Activated CD8-positive, alpha-beta memory T cell treated with anti-CD3 and anti-CD28 coated beads, Interleukin-2, amount 50 U/mL, for 1 hour (primary cell): ENCODE results near the gene MSH2.
"Not testable (repeated sequence)": the region's sequence is repeated elsewhere in the genome, so short reads cannot be mapped to it uniquely, and the experiment has no call there.

Experiments used
- DNase-seq: peaks from one replicate; pipeline ENCODE4 v3.0.0-alpha.2; 2020; ENCODE audit errors: extremely low read depth

Gene MSH2

DNA sequence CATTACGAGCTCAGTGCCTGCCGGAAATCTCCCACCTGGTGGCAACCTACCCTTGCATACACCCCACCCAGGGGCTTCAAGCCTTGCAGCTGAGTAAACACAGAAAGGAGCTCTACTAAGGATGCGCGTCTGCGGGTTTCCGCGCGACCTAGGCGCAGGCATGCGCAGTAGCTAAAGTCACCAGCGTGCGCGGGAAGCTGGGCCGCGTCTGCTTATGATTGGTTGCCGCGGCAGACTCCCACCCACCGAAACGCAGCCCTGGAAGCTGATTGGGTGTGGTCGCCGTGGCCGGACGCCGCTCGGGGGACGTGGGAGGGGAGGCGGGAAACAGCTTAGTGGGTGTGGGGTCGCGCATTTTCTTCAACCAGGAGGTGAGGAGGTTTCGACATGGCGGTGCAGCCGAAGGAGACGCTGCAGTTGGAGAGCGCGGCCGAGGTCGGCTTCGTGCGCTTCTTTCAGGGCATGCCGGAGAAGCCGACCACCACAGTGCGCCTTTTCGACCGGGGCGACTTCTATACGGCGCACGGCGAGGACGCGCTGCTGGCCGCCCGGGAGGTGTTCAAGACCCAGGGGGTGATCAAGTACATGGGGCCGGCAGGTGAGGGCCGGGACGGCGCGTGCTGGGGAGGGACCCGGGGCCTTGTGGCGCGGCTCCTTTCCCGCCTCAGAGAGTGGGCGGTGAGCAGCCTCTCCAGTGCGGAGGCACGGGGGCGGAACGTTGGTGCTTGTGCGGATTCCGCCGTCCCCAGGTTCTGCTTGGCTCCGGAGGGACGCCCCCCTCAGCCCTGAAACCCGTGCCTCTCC is at the start of gene MSH2:
Gene MSH2, plus strand, starts transcription at position 352 of the 804 bp plus-strand sequence. Its CDS starts 36 bp downstream, at position 388.
- DNase-seq, result peak; percentile 73

DNA sequence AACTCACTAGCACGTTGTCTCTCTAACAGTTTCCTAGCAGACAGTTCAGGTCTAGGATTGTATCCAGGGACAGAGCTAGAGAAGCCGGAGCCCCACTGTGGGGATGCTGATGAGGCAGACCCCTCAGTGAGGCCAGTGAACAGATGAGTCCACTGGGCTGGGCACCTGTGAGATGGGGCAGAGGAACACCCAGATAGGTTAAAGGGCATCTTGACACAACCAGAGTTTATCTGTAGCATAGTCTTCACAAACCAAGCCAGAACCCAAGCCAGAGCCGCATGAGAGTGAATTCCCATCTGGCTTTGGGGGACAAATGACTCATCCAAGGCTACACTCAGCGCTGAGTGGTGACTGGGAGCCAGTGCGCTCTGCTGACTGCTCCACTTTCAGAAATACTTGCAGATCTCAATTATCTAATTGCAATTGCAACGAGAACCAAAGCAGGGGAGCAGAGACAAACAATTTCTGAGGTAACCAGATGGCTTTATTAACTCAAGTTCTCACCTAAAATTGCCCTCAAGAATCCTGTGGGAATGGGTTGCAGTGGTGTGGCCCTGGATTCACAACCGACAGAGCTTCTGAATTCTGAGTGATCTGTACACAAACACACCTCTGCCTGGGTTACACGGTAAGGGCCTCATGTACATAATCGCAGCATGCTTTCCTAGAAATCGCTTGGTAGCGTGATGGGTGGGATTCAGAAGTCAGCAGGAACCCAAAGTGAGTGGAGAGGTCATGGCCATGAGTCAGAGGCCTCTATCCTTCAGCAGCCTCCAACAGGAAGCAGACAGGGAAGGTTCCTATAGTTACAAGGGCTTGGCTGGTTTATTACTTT is 48.7 kb upstream of the MSH2 start:
- no peak for DNase-seq

DNA sequence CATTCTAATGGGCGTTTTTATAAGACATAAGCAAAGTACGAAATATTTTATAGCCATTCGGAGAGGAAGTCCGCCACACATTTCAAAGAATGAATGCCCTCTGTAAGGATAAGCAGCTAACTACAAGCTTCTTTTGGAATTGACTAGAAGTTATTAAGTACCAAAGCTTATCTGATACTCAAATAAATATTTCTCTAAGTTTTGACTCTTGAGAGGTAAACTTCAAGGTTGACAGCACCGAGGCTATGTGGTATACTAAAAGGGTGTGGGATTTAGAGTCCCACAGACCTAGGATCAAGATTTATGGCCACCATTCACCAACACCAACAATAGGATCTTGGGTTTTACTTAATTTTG is 48.1 kb upstream of the MSH2 start:
- DNase-seq, result no peak

DNA sequence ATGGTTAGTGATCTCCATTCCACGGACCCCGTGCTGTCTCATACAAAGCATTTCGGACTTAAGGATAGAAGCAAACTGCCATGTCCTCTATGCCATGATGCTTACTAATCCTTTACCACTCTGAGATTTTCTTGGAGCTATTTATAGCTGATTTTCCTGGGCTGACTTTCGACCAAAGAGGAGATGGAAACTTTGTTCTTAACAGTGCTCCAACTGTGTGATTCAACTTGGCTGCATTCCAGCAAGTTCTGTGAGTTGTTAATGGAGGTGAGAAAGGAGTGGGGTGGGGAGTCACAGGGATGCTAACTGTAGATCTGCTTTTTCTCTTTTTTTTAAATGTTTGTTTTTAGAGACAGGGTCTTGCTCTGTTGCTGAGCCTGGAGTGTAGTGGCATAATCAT is 45.5 kb upstream of the MSH2 start:
- DNase-seq, result no peak

DNA sequence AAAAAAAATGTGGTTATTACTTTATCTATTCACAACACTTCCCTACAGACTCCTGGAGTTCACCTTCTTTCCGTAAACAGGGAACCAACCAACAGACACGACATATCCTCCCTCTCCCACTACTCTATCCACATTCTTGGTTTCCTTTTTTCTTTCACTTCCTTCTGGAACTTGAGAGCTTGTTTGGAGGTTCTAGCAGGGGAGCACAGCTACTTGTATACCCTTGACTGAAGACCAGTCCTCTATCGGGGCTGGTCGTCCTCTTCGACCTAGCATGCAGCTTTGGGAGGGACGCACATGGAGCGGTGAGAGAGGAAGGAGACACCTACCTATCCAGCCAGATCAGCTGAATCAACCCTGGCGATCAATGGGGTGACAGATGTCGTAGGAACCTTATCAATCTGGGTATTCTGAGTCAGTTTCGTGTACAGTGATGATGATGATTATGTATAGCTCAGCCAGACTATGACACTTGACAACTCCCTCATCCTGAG is 43.5 kb upstream of the MSH2 start:
- DNase-seq, result no peak

DNA sequence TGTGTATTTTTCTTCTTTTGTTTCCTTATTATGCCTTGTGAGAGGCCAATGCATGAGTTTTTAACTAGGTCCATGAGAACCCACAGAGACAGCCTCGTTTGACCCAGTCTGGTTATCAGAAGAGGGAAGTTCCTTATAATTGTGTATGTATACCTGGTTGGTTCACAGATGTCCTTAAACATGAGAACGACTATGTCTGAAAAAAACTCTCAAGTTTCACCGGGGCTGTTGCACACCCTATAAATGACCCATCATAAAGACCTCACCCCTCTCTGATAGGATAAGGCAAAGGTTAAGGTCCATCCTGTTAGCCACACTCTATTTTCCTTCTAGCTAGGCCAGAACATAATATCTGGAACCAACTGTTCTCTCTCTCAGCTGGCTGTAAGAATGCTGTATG is 42.7 kb upstream of the MSH2 start:
- no peak for DNase-seq

DNA sequence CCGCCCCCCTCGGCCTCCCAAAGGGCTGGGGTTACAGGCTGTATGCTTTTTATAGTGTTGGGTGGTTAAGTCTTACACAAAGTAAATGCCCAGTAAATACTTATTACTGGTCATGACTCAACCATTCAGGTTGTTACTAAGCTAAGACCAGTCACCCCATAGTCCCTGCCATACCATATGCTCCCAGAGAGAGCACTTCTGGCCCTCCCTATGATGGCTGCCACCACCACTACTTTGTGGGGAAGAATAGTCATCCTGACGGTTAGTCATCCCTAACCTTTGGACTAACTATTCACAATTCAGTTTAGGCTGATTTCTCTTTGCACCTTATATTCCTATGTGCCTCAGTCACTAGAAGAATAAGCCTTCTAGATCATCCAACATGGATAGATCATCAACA is 42.0 kb upstream of the MSH2 start:
- no peak for DNase-seq

DNA sequence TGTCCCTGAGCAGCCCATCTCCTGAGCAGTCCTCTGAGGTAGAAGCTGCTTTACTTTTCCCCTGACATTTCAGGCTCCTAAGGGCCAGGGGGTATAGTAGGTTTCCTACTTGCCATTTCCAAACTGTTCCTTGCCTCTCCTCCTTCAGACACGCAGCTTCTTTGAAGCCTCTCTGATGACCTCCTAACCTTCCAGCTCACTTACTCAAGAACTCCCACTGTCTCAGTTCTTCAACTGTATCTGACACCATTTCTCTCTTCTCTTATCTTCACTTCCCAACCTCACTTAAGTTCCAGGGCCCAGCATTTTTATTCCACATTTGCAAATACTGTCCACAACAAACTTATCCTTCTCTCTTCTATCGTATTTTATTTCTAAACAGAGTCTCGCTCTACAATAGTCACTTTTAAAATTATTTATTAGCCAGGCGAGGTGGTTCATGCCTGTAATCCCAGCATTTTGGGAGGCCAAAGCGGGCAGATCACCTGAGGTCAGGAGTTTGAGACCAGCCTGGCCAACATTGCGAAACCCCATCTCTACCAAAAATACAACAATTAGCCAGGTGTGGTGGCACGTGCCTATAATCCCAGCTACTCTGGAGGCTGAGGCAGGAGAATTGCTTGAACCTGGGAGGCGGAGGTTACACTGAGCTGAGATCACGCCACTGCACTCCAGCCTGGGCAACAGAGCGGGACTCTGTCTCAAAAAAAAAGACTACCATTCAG is 41.3 kb upstream of the MSH2 start:
- not testable (repeated sequence) for DNase-seq

DNA sequence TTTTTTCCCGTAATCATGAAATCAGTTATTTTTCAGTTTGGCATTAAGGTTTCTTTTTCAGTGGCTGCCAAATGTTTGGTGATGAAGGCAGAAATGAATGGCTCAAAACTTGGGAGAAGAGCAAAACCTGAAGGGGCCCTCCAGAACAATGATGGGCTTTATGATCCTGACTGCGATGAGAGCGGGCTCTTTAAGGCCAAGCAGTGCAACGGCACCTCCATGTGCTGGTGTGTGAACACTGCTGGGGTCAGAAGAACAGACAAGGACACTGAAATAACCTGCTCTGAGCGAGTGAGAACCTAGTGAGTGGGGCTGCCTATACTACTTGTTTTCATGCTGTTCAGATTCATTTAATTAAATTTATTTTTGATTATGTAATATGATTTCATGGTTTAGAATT is 29.2 kb upstream of the MSH2 start:
- DNase-seq, result no peak

DNA sequence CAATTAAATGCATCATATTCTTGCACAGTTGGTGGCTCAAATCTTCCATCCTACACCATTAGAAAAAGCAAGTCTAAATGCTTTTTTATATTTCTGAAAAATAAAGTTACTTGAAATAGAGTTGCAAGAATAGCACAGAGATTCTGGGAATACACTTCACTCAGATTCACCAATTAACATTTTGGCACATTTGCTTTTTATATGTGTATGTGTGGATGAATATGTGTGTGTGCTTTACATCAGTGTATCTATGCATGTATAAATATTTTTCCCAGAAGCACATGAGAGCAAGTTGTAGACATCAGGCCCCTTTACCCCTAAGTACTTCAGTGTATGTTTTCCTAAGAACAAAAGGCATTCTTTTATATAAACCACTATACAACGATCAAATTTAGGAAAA is 27.6 kb upstream of the MSH2 start:
- no peak for DNase-seq

DNA sequence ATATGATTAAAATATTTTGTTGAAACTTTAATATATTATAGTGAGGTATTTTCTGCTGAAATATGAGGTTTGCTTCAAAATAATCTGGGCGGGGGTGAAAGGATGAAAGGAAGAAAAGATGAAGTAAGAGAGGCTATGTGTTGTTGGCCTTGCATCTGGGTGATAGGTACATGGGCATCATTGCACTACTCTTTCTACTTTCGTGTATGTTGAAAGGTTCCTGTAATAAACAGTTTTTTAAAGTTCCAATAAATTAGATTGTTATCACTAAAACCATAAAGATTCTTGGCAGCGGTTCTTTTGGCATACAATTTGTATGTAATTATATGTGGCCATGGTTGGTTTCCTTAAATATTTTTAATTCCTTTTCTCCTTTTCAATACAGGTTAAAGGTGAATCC is 23.6 kb upstream of the MSH2 start:
- DNase-seq, result no peak

DNA sequence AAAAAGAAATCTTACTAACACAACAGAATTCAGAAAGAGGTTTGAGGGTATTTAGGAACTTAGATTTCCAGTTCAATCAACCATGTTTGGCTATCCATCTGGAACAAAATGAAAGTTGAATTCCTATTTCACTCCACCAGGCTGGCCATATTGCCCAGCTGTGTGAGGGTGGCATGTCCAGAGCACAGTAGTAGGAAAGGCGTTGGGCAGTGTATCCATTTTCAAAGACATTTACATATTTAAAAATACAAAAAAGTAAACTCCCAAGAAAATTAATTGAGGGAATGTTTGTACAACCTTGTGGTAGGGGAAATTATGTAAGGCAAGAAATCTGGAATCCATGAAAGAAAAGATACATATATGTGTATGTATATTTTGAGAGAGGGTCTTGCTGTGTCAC is 21.5 kb upstream of the MSH2 start:
- no peak for DNase-seq

DNA sequence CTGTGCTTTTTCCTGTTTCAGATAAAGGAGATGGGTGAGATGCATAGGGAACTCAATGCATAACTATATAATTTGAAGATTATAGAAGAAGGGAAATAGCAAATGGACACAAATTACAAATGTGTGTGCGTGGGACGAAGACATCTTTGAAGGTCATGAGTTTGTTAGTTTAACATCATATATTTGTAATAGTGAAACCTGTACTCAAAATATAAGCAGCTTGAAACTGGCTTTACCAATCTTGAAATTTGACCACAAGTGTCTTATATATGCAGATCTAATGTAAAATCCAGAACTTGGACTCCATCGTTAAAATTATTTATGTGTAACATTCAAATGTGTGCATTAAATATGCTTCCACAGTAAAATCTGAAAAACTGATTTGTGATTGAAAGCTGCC is 16.4 kb upstream of the MSH2 start:
- DNase-seq, result no peak

DNA sequence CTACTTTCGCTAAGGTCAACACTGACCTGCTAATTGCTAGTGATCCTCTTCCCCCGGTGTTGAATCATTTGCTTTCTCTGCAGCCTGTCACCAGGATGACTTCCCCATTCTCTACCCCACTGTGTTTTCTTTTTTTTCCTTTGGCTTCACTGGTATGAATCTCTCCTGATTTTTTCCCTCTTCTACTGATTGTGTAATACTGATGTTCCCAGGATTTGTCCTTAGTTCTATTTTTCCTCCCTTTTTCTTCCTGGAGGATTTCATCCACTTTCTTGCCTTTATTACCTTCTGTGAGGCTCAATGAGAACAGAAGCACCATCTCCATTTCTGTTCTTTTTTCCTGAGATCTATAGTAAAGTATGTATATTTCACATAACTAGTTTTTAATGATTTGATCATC is 14.1 kb upstream of the MSH2 start:
- DNase-seq, result no peak

DNA sequence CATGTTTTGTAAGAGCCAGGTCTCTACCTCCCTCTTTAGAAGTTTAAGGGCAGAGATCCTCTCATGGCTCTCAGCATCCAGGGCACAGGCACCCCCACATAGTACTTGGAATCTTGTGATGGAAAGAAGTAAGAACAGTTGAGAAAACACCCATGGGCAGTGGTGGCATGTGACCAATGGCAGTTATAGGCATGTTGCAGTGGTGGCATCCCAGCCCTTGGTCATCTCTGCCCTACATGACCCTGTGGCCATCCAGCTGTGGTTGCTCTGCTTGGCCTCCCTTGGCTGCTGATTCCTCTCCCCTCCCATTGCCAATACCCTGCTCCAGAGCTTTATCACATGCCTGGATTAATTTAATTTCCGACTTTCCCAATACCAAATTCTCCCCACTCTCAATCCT is 13.3 kb upstream of the MSH2 start:
- no peak for DNase-seq

DNA sequence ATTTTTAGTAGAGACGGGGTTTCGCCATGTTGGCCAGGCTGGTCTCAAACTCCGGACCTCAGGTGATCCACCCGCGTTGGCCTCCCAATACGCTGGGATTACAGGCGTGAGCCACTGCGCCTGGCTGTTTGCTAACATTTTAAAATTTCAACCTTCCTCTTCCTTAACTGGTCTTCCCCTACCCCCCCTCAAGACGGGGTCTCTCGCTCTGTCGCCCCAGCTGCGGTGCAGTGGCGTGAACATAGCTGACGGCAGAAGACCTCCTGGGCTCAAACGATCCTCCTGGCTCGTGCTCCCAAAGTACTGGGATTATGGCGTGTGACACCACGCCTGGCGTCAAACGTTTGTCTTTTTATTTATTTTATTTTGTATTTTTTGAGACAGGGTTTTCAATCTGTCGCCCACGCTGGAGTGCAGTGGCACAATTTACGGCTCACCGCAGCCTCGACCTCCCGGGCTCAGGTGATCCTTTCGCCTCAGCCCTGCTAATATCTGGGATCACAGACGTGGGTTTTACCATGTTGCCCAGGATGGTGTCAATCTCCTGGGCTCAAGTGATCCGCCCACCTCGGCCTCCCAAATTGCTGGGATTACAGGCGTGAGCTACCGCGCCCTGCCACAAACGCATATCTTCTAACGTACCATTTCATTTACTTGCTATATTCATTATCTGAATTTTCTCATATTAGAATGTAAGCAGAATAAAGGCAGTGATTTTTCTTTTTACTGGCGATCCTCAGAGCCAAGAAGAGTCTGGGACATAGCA is 984 bp upstream of the MSH2 start:
- DNase-seq, result no peak

DNA sequence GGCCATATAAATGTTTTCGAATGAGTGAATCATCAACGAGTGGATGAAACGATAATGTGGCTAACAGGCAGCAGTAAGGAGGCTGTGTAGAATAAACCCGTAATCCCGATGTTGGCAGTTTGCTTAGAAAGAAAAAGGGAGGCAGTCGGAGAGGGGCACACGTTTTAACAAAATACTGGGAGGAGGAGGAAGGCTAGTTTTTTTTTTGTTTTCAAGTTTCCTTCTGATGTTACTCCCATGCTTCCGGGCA is 476 bp upstream of the MSH2 start:
- no peak for DNase-seq

DNA sequence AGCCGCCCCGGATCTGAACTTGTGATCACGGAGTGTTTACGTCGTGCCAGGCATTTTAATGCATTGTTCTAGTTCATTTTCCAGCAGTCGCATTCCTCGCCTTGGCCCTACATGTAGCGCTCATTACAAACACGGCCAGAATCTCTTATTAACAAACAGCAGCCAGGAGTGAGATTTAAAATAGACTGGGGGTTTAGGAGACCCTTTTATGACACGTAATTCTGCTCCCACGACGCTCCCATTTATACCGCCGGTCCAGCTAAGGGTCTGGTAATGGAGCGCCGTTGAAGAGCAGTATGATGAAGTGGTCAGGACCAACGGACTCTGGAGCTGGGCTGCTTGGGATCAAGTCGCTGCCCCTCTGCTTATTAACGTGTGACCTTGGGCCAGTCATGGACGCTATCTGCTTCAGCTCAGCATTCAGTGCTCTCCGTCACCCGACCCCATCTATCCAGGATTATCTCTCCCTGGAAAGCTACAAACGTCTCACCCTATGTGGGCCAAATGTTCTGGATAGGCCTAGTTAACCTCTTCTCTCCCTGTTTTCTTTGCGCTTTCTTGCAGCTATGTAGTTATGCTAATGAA is 745 bp downstream of the MSH2 start:
- no peak for DNase-seq

DNA sequence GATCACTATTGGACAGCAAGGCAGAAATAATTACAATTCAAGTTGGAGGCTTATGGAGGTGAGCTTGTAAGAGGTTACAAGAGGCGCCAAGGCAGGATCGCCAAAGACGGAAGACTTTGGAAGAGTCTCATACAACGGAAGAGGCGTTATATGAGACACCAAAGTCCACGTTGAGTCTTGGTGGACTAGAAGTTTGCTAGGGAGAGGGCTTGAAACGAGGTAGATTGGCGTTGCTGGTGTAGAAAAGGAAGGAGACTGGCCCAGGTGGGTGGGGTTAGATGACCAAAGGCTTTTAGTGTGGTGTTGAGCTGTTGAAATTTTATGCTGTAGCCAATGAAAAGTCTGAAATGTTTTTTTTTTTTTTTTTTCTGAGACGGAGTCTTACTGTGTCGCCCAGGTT is 1.4 kb downstream of the MSH2 start:
- DNase-seq, result no peak

DNA sequence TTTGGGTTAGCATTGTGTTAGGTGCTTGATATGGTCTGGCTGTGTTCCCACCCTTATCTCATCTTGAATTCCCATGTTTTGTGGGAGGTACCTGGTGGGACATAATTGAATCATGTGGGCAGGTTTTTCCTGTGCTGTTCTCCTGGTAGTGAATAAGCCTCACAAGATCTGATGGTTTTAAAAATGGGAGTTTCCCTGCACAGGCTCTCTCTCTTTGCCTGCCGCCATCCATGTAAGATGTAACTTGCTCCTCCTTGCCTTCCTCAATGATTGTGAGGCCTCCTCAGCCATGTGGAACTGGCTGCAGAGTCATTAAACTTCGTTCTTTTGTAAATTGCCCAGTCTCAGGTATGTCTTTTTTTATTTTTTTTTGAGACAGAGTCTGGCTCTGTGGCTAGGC is 2.8 kb downstream of the MSH2 start:
- DNase-seq, result no peak

DNA sequence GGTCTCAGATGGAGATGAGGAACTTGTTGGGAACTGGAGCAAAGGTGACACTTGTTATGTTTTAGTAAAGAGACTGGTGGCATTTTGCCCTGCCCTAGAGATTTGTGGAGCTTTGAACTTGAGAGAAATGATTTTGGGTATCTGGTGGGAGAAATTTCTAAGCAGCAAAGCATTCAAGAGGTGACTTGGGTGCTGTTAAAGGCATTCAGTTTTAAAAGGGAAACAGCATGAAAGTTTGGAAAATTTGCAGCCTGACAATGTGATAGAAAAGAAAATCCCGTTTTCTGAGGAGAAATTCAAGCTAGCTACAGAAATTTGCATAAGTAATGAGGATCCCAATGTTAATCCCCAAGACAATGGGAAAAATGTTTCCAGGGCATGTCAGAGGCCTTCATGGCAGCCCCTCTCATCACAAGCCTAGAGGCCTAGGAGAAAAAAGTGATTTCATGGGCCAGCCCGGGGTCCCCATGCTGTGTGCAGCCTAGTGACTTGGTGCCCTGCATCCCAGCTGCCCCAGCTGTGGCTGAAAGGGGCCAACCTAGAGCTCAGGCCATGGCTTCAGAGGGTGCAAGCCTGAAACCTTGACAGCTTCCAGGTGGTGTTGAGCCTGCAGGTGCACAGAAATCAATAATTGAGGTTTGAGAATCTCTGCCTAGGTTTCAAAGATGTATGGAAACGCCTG is 3.8 kb downstream of the MSH2 start:
- not testable (repeated sequence) for DNase-seq
